Trophoblast cell (in vitro differentiated cells and primary cell): Measurements from ENCODE around the gene LDAH.

Experiments
- DNase-seq, 2 donors: peaks; one replicate each; pipeline ENCODE4 v3.0.0-alpha.2; 2016
- H2AFZ ChIP-seq: 2 replicates; pipeline ENCODE4 v1.6.1; 2013; ENCODE audit warnings: low read length, moderate library complexity, mild to moderate bottlenecking; ENCODE audit not compliant: insufficient read depth, poor library complexity
- H2AK5ac ChIP-seq: 2 replicates; pipeline ENCODE4 v1.6.1; 2013; ENCODE audit warnings: mild to moderate bottlenecking, low read length
- H2BK120ac ChIP-seq: 2 replicates; pipeline ENCODE4 v1.6.1; 2013; ENCODE audit warnings: low read length, mild to moderate bottlenecking, moderate library complexity; ENCODE audit not compliant: insufficient read depth, poor library complexity
- H2BK12ac ChIP-seq: 2 replicates; pipeline ENCODE4 v1.6.1; 2013; ENCODE audit warnings: mild to moderate bottlenecking, low read length, moderate library complexity
- H2BK5ac ChIP-seq: 2 replicates; pipeline ENCODE4 v1.6.1; 2013; ENCODE audit warnings: low read length, low read depth, moderate library complexity, mild to moderate bottlenecking; ENCODE audit not compliant: poor library complexity
- H3K14ac ChIP-seq: 2 replicates; pipeline ENCODE4 v1.6.1; 2013; ENCODE audit warnings: mild to moderate bottlenecking, low read length
- H3K18ac ChIP-seq: 2 replicates; pipeline ENCODE4 v1.6.1; 2013; ENCODE audit warnings: mild to moderate bottlenecking, low read length
- H3K23ac ChIP-seq: 2 replicates; pipeline ENCODE4 v1.6.1; 2013; ENCODE audit warnings: low read length
- H3K27ac ChIP-seq: 2 replicates; pipeline ENCODE4 v1.5.1; 2013; ENCODE audit warnings: low read depth, mild to moderate bottlenecking, inconsistent platforms, low read length, moderate library complexity
- H3K27me3 ChIP-seq: 2 replicates; pipeline ENCODE4 v1.6.1; 2013; ENCODE audit warnings: inconsistent platforms, mild to moderate bottlenecking, low read length, moderate library complexity; ENCODE audit not compliant: insufficient read depth
- H3K36me3 ChIP-seq, 2 experiments: 1 replicate in 1 of 2; 2 replicates in 1 of 2; pipeline ENCODE4 v1.6.1; 2013; ENCODE audit warnings: low read length in 2 of 2, mild to moderate bottlenecking in 2 of 2, moderate library complexity in 1 of 2; ENCODE audit not compliant: insufficient read depth in 2 of 2, control insufficient read depth in 1 of 2
- H3K4ac ChIP-seq: 2 replicates; pipeline ENCODE4 v1.6.1; 2013; ENCODE audit warnings: low read depth, mild to moderate bottlenecking, low read length, moderate library complexity
- H3K4me1 ChIP-seq, 2 experiments: 1 replicate in 1 of 2; 2 replicates in 1 of 2; pipeline ENCODE4 v1.6.1; 2013; ENCODE audit warnings: low read length in 2 of 2, mild to moderate bottlenecking in 2 of 2, moderate library complexity in 1 of 2; ENCODE audit not compliant: insufficient read depth in 2 of 2, control insufficient read depth in 1 of 2
- H3K4me2 ChIP-seq: 2 replicates; pipeline ENCODE4 v1.6.1; 2013; ENCODE audit warnings: inconsistent platforms, mild to moderate bottlenecking, low read length, moderate library complexity
- H3K4me3 ChIP-seq: 2 replicates; pipeline ENCODE4 v1.5.1; 2013; ENCODE audit warnings: mild to moderate bottlenecking, low read depth, low read length, inconsistent platforms
- H3K79me1 ChIP-seq: one replicate; pipeline ENCODE4 v1.6.1; 2013; ENCODE audit warnings: low read length
- H3K79me2 ChIP-seq: 2 replicates; pipeline ENCODE4 v1.6.1; 2013; ENCODE audit warnings: low read length, mild to moderate bottlenecking; ENCODE audit not compliant: control insufficient read depth, insufficient read depth, poor library complexity
- H3K9ac ChIP-seq: 2 replicates; pipeline ENCODE4 v1.6.1; 2013; ENCODE audit warnings: mild to moderate bottlenecking, low read length
- H3K9me3 ChIP-seq: 2 replicates; pipeline ENCODE4 v1.6.1; 2013; ENCODE audit warnings: low read depth, mild to moderate bottlenecking, control low read depth, inconsistent platforms, low read length; ENCODE audit not compliant: insufficient read depth
- H4K12ac ChIP-seq: 2 replicates; pipeline ENCODE4 v1.6.1; 2013; ENCODE audit warnings: low read depth, mild to moderate bottlenecking, low read length, moderate library complexity
- H4K8ac ChIP-seq: 2 replicates; pipeline ENCODE4 v1.6.1; 2013; ENCODE audit warnings: low read depth, mild to moderate bottlenecking, low read length, moderate library complexity
- H4K91ac ChIP-seq: one replicate; pipeline ENCODE4 v1.6.1; 2013; ENCODE audit warnings: low read depth, mild to moderate bottlenecking, low read length, moderate library complexity
- WGBS: extraction: QIAGEN DNeasy Blood & Tissue Kit; methylation state at CpG from one replicate; pipeline ENCODE4 v1.1.7; 2013; ENCODE audit warnings: missing lambda C conversion rate; ENCODE audit not compliant: insufficient read length, insufficient coverage; ENCODE audit errors: extremely low coverage; 5-methylcytosine and 5-hydroxymethylcytosine counted together

LDAH gene

GRCh38 chr2:20675701-20676352 is 147.1 kb downstream of the LDAH start:
- no peak overlapping the region for H3K4ac ChIP-seq
- H4K8ac ChIP-seq, result no peak overlapping the region
- H3K9ac ChIP-seq, result no peak overlapping the region
- H3K36me3 ChIP-seq, result peaks cover 1 to 2% of the 10 kb centered on the region in 2 experiments
- H2BK12ac ChIP-seq, result no peak overlapping the region
- H3K4me3 ChIP-seq, result no peak overlapping the region
- no peaks in the 10 kb centered on the region for H3K79me2 ChIP-seq
- H3K23ac ChIP-seq, result no peak overlapping the region
- no peak overlapping the region for H2AK5ac ChIP-seq
- no peaks in the 10 kb centered on the region for H3K79me1 ChIP-seq
- H2BK5ac ChIP-seq, result no peak overlapping the region
- peaks cover 6% of the 10 kb centered on the region for H3K9me3 ChIP-seq
- no peak overlapping the region for H3K27ac ChIP-seq
- no CpG with 5 or more reads among the region's 6 CpGs for WGBS
- peaks cover 4 to 13% of the 10 kb centered on the region in 2 experiments for H3K4me1 ChIP-seq
- DNase-seq, result no peak
- H2BK120ac ChIP-seq, result no peak overlapping the region
- no peak overlapping the region for H3K4me2 ChIP-seq
- H3K18ac ChIP-seq, result no peak overlapping the region
- no peak overlapping the region for H4K12ac ChIP-seq
- no peak overlapping the region for H2AFZ ChIP-seq
- H3K14ac ChIP-seq, result no peak overlapping the region
- peaks cover 22% of the 10 kb centered on the region for H3K27me3 ChIP-seq
- H4K91ac ChIP-seq, result no peak overlapping the region

- Histone ChIP-seq H2BK12ac (no peak overlapping the region), H3K36me3 (peaks cover 0 to 2% of the 10 kb centered on the region in 2 experiments), H3K4me1 (peaks cover 9 to 18% of the 10 kb centered on the region in 2 experiments), H4K91ac (no peak overlapping the region), H3K4ac (no peak overlapping the region), H2BK5ac (no peak overlapping the region), H2AK5ac (no peak overlapping the region), H3K18ac (no peak overlapping the region), H3K27me3 (peaks cover 29% of the 10 kb centered on the region), H3K9me3 (peaks cover 7% of the 10 kb centered on the region), H3K14ac (no peak overlapping the region), H3K79me2 (no peaks in the 10 kb centered on the region), H4K12ac (no peak overlapping the region), H3K9ac (no peak overlapping the region), H2AFZ (no peak overlapping the region), H3K4me2 (no peak overlapping the region), H4K8ac (no peak overlapping the region), H3K4me3 (no peak overlapping the region), H3K23ac (no peak overlapping the region), H3K27ac (no peak overlapping the region), H2BK120ac (no peak overlapping the region), H3K79me1 (no peaks in the 10 kb centered on the region)
- DNase-seq, result peak; percentile 21 to 27
- no CpG with 5 or more reads among the region's 16 CpGs for WGBS
Measured at GRCh38 chr2:20674974-20675679, 147.8 kb downstream of the LDAH start.

GRCh38 chr2:20674309-20674965 is 148.5 kb downstream of the LDAH start:
- no peak overlapping the region for H3K27ac ChIP-seq
- H2BK12ac ChIP-seq, result no peak overlapping the region
- no peak overlapping the region for H4K12ac ChIP-seq
- no peak for DNase-seq
- H2AFZ ChIP-seq, result no peak overlapping the region
- no peak overlapping the region for H4K91ac ChIP-seq
- no peak overlapping the region for H3K18ac ChIP-seq
- no peak overlapping the region for H2BK5ac ChIP-seq
- H3K23ac ChIP-seq, result no peak overlapping the region
- H3K4me3 ChIP-seq, result no peak overlapping the region
- H3K4ac ChIP-seq, result no peak overlapping the region
- no peaks in the 10 kb centered on the region for H3K79me2 ChIP-seq
- H3K9me3 ChIP-seq, result peaks cover 10% of the 10 kb centered on the region
- peaks cover 9 to 18% of the 10 kb centered on the region in 2 experiments for H3K4me1 ChIP-seq
- no peaks in the 10 kb centered on the region for H3K79me1 ChIP-seq
- no peak overlapping the region for H3K9ac ChIP-seq
- H3K4me2 ChIP-seq, result no peak overlapping the region
- H2BK120ac ChIP-seq, result no peak overlapping the region
- no CpG with 5 or more reads among the region's 11 CpGs for WGBS
- no peak overlapping the region for H2AK5ac ChIP-seq
- peaks cover 0 to 2% of the 10 kb centered on the region in 2 experiments for H3K36me3 ChIP-seq
- H4K8ac ChIP-seq, result no peak overlapping the region
- peaks cover 35% of the 10 kb centered on the region for H3K27me3 ChIP-seq
- H3K14ac ChIP-seq, result no peak overlapping the region

GRCh38 chr2:20673686-20674308 is 149.1 kb downstream of the LDAH start:
- H3K18ac ChIP-seq, result no peak overlapping the region
- H3K27ac ChIP-seq, result no peak overlapping the region
- H2BK12ac ChIP-seq, result no peak overlapping the region
- H4K91ac ChIP-seq, result no peak overlapping the region
- no peak overlapping the region for H2AK5ac ChIP-seq
- no peaks in the 10 kb centered on the region for H3K79me1 ChIP-seq
- H3K4me3 ChIP-seq, result no peak overlapping the region
- H3K4me1 ChIP-seq, result peaks cover 9 to 18% of the 10 kb centered on the region in 2 experiments
- peaks cover 42% of the 10 kb centered on the region for H3K27me3 ChIP-seq
- H3K79me2 ChIP-seq, result no peaks in the 10 kb centered on the region
- H2BK120ac ChIP-seq, result no peak overlapping the region
- H3K4me2 ChIP-seq, result no peak overlapping the region
- peaks cover 11% of the 10 kb centered on the region for H3K9me3 ChIP-seq
- no peak overlapping the region for H2AFZ ChIP-seq
- H3K9ac ChIP-seq, result no peak overlapping the region
- no peak overlapping the region for H2BK5ac ChIP-seq
- no peak overlapping the region for H4K12ac ChIP-seq
- H3K14ac ChIP-seq, result no peak overlapping the region
- no peak for DNase-seq
- no peak overlapping the region for H3K4ac ChIP-seq
- no peak overlapping the region for H3K23ac ChIP-seq
- peaks cover 0 to 1% of the 10 kb centered on the region in 2 experiments for H3K36me3 ChIP-seq
- H4K8ac ChIP-seq, result no peak overlapping the region
- no CpG with 5 or more reads among the region's 5 CpGs for WGBS
